ENCODE data around the gene SLC2A11.

SLC2A11 gene, protein sequence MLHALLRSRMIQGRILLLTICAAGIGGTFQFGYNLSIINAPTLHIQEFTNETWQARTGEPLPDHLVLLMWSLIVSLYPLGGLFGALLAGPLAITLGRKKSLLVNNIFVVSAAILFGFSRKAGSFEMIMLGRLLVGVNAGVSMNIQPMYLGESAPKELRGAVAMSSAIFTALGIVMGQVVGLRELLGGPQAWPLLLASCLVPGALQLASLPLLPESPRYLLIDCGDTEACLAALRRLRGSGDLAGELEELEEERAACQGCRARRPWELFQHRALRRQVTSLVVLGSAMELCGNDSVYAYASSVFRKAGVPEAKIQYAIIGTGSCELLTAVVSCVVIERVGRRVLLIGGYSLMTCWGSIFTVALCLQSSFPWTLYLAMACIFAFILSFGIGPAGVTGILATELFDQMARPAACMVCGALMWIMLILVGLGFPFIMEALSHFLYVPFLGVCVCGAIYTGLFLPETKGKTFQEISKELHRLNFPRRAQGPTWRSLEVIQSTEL

GRCh38 chr22:23857606-23858483, at the start of gene SLC2A11:
SLC2A11 (plus strand) TSS chr22:23857875; CDS start chr22:23858000, 125 bp downstream.
- peak; percentile 88 for DNase-seq

DNA sequence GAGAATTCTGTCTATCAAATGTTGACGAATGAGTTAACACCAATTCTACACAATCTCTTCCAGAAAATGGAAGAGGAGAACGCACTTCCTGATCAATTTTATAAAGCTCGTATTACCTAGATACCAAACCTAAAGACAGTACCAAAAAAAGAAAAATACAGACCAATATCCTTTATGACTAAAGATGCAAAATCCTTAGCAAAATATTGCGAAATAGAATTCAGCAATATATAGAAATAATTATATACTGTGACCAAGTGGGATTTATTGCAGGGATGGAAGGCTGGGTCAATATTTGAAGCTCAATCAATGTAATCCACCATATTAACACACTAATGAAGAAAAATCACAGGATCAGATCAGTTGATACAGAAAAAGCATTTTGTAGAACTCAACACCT, 45.3 kb upstream of the SLC2A11 start:
- no peak for DNase-seq

DNA sequence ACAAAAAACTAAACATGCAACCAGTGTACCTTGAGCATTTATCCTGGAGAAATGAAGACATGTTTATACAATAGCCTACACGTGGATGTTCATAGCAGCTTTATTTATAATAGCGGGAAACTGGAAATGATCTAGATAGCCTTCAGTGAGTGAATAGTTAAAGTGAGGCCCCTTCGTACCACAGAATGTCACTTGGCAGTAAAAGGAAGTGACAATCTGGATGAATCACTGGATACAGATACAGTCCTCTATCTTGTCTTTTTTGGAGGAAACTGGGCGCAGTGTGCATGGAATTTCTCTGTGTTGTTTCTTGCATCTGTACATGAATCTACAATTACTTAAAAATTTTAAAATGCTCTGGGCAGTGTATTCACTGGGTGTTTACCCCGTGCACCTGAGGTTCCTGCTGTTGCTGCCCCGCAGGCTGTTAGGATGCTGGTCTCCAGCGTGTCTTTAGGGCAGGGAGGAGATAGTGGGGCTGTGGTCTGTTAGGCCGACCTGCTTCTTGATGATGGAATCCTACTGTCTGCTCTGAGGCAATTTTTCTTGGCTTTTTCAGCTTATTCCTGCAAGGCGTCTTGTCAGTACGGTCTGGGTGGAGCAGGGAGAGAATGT, 42.0 kb upstream of the SLC2A11 start:
- DNase-seq = no peak

- DNase-seq = no peak
Observed at GRCh38 chr22:23816156-23816976, 41.3 kb upstream of the SLC2A11 start.

DNA sequence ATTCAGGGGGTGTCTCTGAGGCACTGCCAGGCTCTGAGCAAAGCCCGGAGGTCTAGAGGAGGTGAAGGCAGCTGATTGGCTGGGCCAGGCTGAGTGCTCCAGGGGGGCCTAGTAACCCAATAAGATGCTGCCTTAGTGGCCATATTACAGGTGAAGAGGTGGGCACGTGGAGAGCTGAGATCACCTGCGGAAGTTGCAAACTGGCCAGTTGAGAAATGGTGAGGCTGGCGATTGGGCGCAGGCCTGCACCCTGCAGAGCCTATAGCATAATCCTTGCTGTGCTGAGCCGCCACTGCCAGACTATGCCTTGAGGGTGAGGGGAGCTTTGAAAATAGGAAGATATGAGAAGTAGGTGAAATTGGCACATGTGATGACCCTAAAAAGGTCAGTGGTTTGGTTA, 40.5 kb upstream of the SLC2A11 start:
- no peak for DNase-seq

GRCh38 chr22:23818541-23818940, 39.1 kb upstream of the SLC2A11 start:
- DNase-seq = no peak

- no peak for DNase-seq
Observed at GRCh38 chr22:23820748-23821211, 36.9 kb upstream of the SLC2A11 start.

GRCh38 chr22:23822101-23822671, 35.5 kb upstream of the SLC2A11 start:
- no peak for DNase-seq

- no peak for DNase-seq
Observed at GRCh38 chr22:23823331-23823791, 34.3 kb upstream of the SLC2A11 start.

DNA sequence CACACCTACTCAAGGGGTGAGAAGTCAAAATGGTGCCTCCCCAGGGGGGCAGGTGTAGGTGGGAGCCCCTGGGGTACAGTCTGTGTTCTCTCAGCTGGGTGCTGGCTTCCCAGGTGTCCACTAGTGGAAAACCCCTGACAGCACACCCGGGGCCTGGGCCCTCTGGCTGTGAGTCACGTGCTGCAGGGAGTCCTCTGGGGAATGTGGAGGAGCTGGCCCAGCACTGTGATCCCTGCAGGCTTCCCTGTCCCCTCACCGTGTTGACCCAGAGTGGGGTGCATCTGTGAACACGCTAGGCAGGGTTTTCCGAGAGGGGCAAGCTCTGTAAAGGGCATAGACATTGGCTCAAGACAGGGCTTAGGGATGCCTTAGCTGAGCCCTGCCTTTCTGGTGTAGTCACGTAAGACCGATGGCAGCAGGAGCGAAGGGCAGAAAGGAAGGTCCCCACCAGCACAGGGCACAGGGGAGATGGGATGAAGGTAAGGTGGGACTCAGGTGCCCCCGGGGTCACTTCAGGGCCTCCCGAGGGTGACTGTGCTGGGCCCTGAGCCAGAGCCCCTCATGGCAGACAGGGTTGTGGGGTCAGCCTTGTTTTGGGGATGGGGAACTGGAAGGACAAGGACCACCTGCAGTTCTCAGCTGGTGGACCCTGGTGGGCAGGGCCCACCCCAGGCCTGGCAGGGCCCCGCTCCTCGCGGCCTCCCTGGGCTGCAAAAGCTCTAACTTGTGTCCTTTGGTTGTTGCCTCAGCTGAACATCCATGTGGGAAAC, 33.0 kb upstream of the SLC2A11 start:
- no peak for DNase-seq

DNA sequence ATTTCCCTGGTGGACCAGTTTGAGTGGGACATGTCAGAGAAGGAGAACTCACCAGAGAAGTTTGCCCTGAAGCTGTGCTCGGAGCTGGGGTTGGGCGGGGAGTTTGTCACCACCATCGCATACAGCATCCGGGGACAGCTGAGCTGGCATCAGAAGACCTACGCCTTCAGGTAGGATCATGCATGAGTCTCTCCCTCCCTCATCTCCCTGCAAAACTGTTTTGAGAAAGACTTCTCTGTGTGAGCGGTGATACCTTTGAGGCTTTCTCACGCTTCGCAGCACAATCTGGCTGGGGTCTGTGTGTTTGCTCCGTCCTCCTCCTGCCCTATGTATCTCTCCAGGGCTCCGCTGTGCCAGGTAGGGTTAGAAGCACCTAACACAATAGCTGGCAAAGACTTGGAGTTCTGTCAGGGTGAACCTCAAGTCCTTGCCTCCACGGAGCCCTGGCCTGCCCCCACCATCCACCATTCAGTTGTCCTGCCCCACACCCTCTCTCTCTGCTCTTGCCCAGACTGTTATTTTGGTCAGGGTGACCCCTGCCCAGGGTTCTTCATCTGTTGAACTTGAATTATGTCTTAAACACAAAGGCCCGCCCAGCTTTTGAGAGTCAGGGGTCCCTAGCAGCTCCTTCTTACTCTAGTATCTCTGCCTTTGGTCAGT, 32.3 kb upstream of the SLC2A11 start:
- DNase-seq = no peak

DNA sequence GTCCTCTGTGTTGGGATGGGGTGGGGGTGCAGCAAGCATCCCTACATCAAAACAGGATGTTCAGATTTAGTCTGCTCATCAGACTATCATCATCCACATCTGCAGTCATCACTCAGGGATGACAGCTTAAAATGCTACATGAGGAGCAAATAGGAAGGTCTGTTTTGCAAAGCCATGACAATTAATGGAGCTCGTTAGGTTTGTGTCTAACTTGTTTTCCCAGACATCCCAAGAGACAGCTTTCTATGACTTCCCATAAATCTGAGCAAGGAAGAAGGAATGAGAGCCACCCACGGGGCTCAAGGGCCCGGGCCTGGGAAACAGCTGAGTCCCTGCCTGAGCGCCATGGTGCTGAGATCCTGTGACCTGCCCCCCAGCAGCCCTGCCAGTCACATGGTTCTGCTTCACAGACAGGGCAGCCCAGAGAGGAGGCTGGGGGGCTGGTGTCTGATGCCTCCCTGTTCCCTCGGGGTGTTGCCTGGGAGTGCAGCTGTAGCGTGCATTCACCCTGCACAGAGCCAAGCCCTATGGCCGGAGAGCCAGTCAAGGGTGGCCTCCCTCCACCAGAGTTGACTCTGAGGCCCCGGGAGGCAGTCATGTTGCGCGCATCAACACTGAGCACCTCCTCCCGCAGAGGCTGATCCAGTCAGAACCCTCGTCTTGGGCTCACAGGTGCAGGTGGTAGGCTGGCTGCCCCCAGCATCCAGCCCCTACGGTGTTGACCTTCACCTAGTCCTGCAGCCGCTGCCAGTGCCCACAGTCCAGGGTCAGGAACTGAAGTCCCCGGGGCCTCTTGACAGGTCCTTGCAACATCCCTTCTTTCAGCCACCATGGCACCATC, 30.9 kb upstream of the SLC2A11 start:
- no peak for DNase-seq

GRCh38 chr22:23827351-23827995, 30.2 kb upstream of the SLC2A11 start:
- no peak for DNase-seq

- DNase-seq = no peak
Observed at GRCh38 chr22:23828800-23829680, 28.6 kb upstream of the SLC2A11 start.

- no peak for DNase-seq
Observed at GRCh38 chr22:23829845-23830372, 27.8 kb upstream of the SLC2A11 start.

DNA sequence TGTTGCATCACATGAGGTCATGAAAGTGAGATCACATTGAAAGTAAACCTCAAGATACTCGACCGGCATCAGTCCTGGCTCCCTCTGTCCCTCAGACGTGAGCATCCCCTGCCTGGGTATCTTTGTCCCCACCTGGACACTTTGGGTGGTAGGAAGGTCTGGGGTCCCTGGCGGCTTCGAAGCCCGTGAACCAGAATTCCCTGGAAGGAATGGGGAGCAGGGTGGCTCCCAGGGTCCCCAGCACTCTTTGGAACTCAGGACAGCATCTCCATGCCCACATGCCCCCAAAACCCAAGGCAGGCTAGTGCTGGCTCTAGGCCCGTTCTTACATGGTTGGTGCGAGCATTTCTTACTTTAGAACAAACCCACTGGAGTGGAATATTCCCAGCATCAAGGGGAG, 26.4 kb upstream of the SLC2A11 start:
- no peak for DNase-seq

- DNase-seq = no peak
Observed at GRCh38 chr22:23831781-23832180, 25.9 kb upstream of the SLC2A11 start.

All from NCI-H526 treated with DMSO at 0.1 percent for 48 hours (cell line).